Gastrocnemius medialis (tissue), 4 donors: ENCODE results near the gene MROH2A. TPM values are rescaled to one million over a fixed set of nuclear protein-coding genes. Genes with fewer than 3 reads are reported as not detected.

ENCODE experiments used
- ATAC-seq, 2 donors: fragments of 150-250 bp; one replicate each; pipeline ENCODE4 v1.9.1; 2016
- DNase-seq, 2 donors: peaks; one replicate each; pipeline ENCODE4 v3.0.0-alpha.2; 2019
- H3K27ac ChIP-seq, 4 donors: fragments of 200-600 bp; sonication (generic); 1 replicate in 1 of 4; 2 replicates in 3 of 4; pipeline ENCODE4 v1.5.1; 2016 to 2018; ENCODE audit warnings: mild to moderate bottlenecking in 2 of 4, moderate library complexity in 1 of 4
- H3K27me3 ChIP-seq, 3 donors: fragments of 200-600 bp; sonication (generic) in 2 of 3; 1 replicate in 1 of 3; 2 replicates in 2 of 3; pipeline versions ENCODE4 v1.5.1 to v1.6.0; 2016 to 2019; ENCODE audit warnings: mild to moderate bottlenecking in 1 of 3, moderate library complexity in 1 of 3
- H3K36me3 ChIP-seq, 2 donors: fragments of 200-600 bp; sonication (generic) in 1 of 2; one replicate each; pipeline ENCODE4 v1.5.1; 2017 to 2018
- H3K4me1 ChIP-seq, 2 donors: fragments of 200-600 bp; sonication (generic) in 1 of 2; one replicate each; pipeline ENCODE4 v1.5.1; 2016 to 2017; ENCODE audit warnings: mild to moderate bottlenecking in 2 of 2
- H3K4me3 ChIP-seq, 4 donors: fragments of 200-600 bp; sonication (generic) in 3 of 4; 1 replicate in 1 of 4; 2 replicates in 3 of 4; pipeline ENCODE4 v1.5.1; 2016 to 2019; ENCODE audit warnings: mild to moderate bottlenecking in 2 of 4
- H3K9me3 ChIP-seq, 3 donors: fragments of 200-600 bp; sonication (generic) in 2 of 3; 1 replicate in 1 of 3; 2 replicates in 2 of 3; pipeline ENCODE4 v1.5.1; 2016 to 2019
- CTCF ChIP-seq, 5 experiments: fragments of 450-650 bp in 3 of 5; fragments of 200-600 bp in 2 of 5; sonication (generic) in 2 of 5; IDR thresholded peaks in 4 of 5; conservative IDR thresholded peaks in 1 of 5; 1 replicate in 4 of 5; 2 replicates in 1 of 5; pipeline ENCODE4 v1.5.1; 2016 to 2019; ENCODE audit warnings: antibody characterized with exemption in 5 of 5, mild to moderate bottlenecking in 3 of 5, moderate library complexity in 3 of 5
- POLR2A ChIP-seq, 2 donors: fragments of 450-650 bp; IDR thresholded peaks; one replicate each; pipeline ENCODE4 v1.6.1; 2017; ENCODE audit warnings: antibody characterized with exemption in 2 of 2, mild to moderate bottlenecking in 2 of 2, moderate library complexity in 2 of 2
- in situ Hi-C, 4 donors: fragments of 200-750 bp; cut with MboI; loops; one replicate each; pipeline versions ENCODE4 v1.15.0 to v1.8.0; 2017; ENCODE audit warnings: low sequenced_read_pairs in 4 of 4
- intact Hi-C: fragments of 100-400 bp; cut with DNase I; formaldehyde crosslinking; loops from one replicate; pipeline ENCODE4 v1.15.1; 2023; ENCODE audit warnings: low total_unique reads
- total RNA-seq, 4 donors: library from RNA; depleted of rRNA; stranded (reverse); fragments of >200 nt; gene quantifications; one replicate each; pipeline versions ENCODE4 v1.1.0 to v1.2.3, GENCODE V29; 2016

The MROH2A gene
- total RNA-seq, 4 donors from 2014 or later = not detected

- Histone ChIP-seq H3K27ac (no peak overlapping the region), H3K27me3 (no peaks in the 10 kb centered on the region), H3K36me3 (no peaks in the 10 kb centered on the region), H3K4me1 (no peaks in the 10 kb centered on the region), H3K9me3 (no peaks in the 10 kb centered on the region), H3K4me3 (no peak overlapping the region)
- ATAC-seq (no peak), DNase-seq (no peak)
- TF ChIP-seq CTCF (IDR thresholded peaks at IDR 0.05 in 4 of 5, conservative IDR thresholded peaks at IDR 0.05 in 1 of 5) (no peak), POLR2A (IDR thresholded peaks at IDR 0.05) (no peak)
- in situ Hi-C loops (no loop called here), intact Hi-C loops (no loop called here)
Measured at GRCh38 chr2:233802132-233802815, 24.1 kb downstream of the MROH2A start.

- ATAC-seq (no peak), DNase-seq (no peak)
- H3K27ac ChIP-seq = no peak overlapping the region
- in situ Hi-C loops = no loop called here
- H3K4me1 ChIP-seq = no peaks in the 10 kb centered on the region
- intact Hi-C loops = no loop called here
- H3K9me3 ChIP-seq = no peaks in the 10 kb centered on the region
- TF ChIP-seq CTCF (IDR thresholded peaks at IDR 0.05 in 4 of 5, conservative IDR thresholded peaks at IDR 0.05 in 1 of 5) = no peak
- TF ChIP-seq POLR2A (IDR thresholded peaks at IDR 0.05) = no peak
- no peaks in the 10 kb centered on the region for H3K27me3 ChIP-seq
- no peak overlapping the region for H3K4me3 ChIP-seq
- H3K36me3 ChIP-seq = no peaks in the 10 kb centered on the region
Measured at GRCh38 chr2:233803292-233803911, 25.3 kb downstream of the MROH2A start.

DNA sequence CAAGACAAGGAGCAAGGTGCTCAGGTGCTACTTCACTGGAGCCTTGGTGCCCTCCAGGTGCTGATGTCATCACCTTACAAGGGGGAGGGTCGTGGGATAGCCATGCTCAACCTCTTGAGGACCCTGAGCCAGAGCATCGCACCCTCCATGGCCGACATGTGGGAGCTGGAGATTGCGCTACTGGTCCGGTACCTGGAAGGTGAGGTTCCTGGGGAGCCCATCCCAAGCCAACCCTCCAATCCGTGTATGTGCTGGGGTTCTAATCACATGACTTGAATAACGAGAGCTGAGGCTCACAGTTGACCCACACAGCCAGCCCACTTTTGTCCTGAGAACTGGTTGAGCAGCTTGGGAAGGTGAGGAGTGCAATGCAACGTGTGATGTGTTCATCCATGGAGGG lies 25.9 kb downstream of the MROH2A start:
- no peaks in the 10 kb centered on the region for H3K9me3 ChIP-seq
- DNase-seq = no peak
- H3K4me3 ChIP-seq = no peak overlapping the region
- TF ChIP-seq CTCF (IDR thresholded peaks at IDR 0.05 in 4 of 5, conservative IDR thresholded peaks at IDR 0.05 in 1 of 5) = no peak
- no peak for TF ChIP-seq POLR2A (IDR thresholded peaks at IDR 0.05)
- intact Hi-C loops (no loop called here), in situ Hi-C loops (no loop called here)
- no peaks in the 10 kb centered on the region for H3K27me3 ChIP-seq
- no peaks in the 10 kb centered on the region for H3K4me1 ChIP-seq
- no peak for ATAC-seq
- H3K27ac ChIP-seq = no peak overlapping the region
- H3K36me3 ChIP-seq = no peaks in the 10 kb centered on the region

DNA sequence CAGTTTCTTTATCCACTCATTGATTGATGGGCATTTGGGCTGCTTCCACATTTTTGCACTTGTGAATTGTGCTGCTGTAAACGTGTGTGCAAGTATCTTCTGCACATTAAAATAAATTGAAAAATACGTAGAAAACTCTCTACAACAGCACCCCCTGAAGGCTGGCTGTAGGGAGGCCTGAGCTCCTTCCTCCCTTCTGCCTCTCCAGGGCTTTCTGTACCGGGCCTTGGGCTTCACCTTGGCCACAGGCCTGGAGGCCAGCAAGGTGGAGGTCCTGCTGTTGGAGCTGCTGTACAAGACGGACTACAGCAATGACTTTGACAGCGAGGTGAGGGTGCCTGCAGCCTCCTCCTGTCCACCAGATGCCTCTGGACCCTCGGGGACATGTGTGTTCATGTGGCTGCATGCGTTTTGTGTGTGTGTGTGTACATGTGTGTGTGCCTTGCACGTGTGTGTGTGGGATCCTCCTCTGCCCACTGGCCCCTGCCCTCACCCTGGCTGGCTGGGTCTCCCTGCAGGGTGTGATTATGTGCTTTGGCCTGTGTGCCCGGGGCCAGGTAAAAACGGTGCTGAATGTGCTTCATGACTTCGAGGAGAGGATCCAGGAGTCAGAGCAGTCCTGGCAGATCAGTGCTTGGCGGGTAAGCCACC lies 29.2 kb downstream of the MROH2A start:
- Histone ChIP-seq H3K4me3 (no peak overlapping the region), H3K9me3 (no peaks in the 10 kb centered on the region), H3K27me3 (no peaks in the 10 kb centered on the region), H3K4me1 (no peaks in the 10 kb centered on the region), H3K36me3 (no peaks in the 10 kb centered on the region), H3K27ac (no peak overlapping the region)
- intact Hi-C loops (no loop called here), in situ Hi-C loops (no loop called here)
- DNase-seq (no peak), ATAC-seq (no peak)
- TF ChIP-seq POLR2A (IDR thresholded peaks at IDR 0.05) = no peak
